ENCODE results near the gene PLEKHA3.
"Not testable (repeated sequence)": the region's sequence is repeated elsewhere in the genome, so short reads cannot be mapped to it uniquely, and the experiment has no call there.

Gene PLEKHA3

GRCh38 chr2:178480227-178481181 lies at the start of gene PLEKHA3:
TSS of gene PLEKHA3 (plus strand) at chr2:178480457. CDS start at chr2:178480870, 413 bp downstream.
- peak; percentile 93 for DNase-seq (ENCODE audit: low read depth, low spot score)

GRCh38 chr2:178436662-178437061 lies 43.6 kb upstream of the PLEKHA3 start:
- no peak for DNase-seq (ENCODE audit: low read depth, low spot score)

GRCh38 chr2:178441426-178441825 lies 38.8 kb upstream of the PLEKHA3 start:
- no peak for DNase-seq (ENCODE audit: low read depth, low spot score)

- DNase-seq (ENCODE audit: low read depth, low spot score) = no peak
Observed at GRCh38 chr2:178448968-178449661, 31.1 kb upstream of the PLEKHA3 start.

- no peak for DNase-seq (ENCODE audit: low read depth, low spot score)
Observed at GRCh38 chr2:178449700-178450523, 30.3 kb upstream of the PLEKHA3 start.

GRCh38 chr2:178450524-178450773 lies 29.8 kb upstream of the PLEKHA3 start:
- DNase-seq (ENCODE audit: low read depth, low spot score) = no peak

- peak; percentile 98 for DNase-seq (ENCODE audit: low read depth, low spot score)
Observed at GRCh38 chr2:178450774-178451525, 29.3 kb upstream of the PLEKHA3 start, which contains the start of the genes PJVK and PRKRA. TSS of gene PJVK (plus strand) at chr2:178451378. CDS start at chr2:178453410, 2,032 bp downstream. TSS of gene PRKRA (minus strand) at chr2:178451175. CDS start at chr2:178451030, 145 bp downstream.

- no peak for DNase-seq (ENCODE audit: low read depth, low spot score)
Observed at GRCh38 chr2:178452334-178452733, 27.9 kb upstream of the PLEKHA3 start.

- no peak for DNase-seq (ENCODE audit: low read depth, low spot score)
Observed at GRCh38 chr2:178452870-178453269, 27.4 kb upstream of the PLEKHA3 start.

- no peak for DNase-seq (ENCODE audit: low read depth, low spot score)
Observed at GRCh38 chr2:178455947-178456346, 24.3 kb upstream of the PLEKHA3 start.

- DNase-seq (ENCODE audit: low read depth, low spot score) = peak; percentile 74
Observed at GRCh38 chr2:178457390-178457886, 22.8 kb upstream of the PLEKHA3 start.

- DNase-seq (ENCODE audit: low read depth, low spot score) = no peak
Observed at GRCh38 chr2:178469219-178469849, 10.9 kb upstream of the PLEKHA3 start.

GRCh38 chr2:178471313-178471712 lies 8.9 kb upstream of the PLEKHA3 start:
- DNase-seq (ENCODE audit: low read depth, low spot score) = not testable (repeated sequence)

- DNase-seq (ENCODE audit: low read depth, low spot score) = no peak
Observed at GRCh38 chr2:178473373-178473772, 6.9 kb upstream of the PLEKHA3 start.

GRCh38 chr2:178473931-178474330 lies 6.3 kb upstream of the PLEKHA3 start:
- DNase-seq (ENCODE audit: low read depth, low spot score) = no peak

- no peak for DNase-seq (ENCODE audit: low read depth, low spot score)
Observed at GRCh38 chr2:178474560-178474959, 5.7 kb upstream of the PLEKHA3 start.

GRCh38 chr2:178476477-178476876 lies 3.8 kb upstream of the PLEKHA3 start:
- no peak for DNase-seq (ENCODE audit: low read depth, low spot score)

GRCh38 chr2:178477443-178478129 lies 2.7 kb upstream of the PLEKHA3 start:
- DNase-seq (ENCODE audit: low read depth, low spot score) = no peak

- no peak for DNase-seq (ENCODE audit: low read depth, low spot score)
Observed at GRCh38 chr2:178478130-178478438, 2.2 kb upstream of the PLEKHA3 start.
